ENCODE results near the gene CCL1. TPM values are rescaled to one million over a fixed set of nuclear protein-coding genes. Genes with fewer than 3 reads are reported as not detected.

CCL1 gene
- total RNA-seq, 1 donor from 2014 or later = not detected

DNA sequence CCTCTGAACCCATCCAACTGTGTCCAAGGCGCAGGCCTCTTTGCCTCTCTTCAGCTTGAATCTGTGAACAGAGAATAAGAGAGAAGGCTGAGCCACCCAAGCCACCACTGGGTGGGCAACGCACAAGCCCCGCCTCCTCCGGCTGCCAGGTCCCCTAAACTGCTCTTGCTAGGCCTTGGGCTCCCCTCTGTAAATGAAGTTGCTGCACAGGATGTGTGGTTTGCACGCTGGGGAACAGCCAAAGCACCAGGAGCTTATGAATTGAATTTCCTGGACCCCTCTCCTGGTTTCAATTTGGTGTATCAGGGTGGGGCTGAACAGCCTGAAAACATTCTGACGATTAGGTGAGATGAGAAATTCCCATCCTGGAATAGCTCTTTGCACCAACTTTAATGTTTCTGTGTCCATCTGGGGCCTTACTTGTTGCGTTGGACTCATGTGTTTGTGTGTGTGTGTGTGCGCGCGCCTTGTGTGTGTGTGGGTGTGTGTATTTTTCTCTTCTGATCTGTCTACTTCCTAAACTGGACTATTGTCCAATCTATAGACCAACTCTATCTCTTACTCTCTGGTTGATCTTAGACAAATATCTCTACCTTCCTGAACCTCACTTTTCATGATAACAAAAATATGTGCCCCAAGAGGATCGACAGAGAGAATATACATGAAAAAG lies 2.3 kb downstream of the CCL1 start:
- no peak for DNase-seq (ENCODE audit: low spot score)
- Mint-ChIP-seq H3K27me3 (ENCODE audit: low read depth) (peaks cover 34% of the 10 kb centered on the region), H3K36me3 (ENCODE audit: low read depth) (no peaks in the 10 kb centered on the region), H3K4me1 (ENCODE audit: low read depth) (no peaks in the 10 kb centered on the region), H3K27ac (ENCODE audit: unreplicated experiment) (no peak overlapping the region), H3K9me3 (ENCODE audit: low read depth) (no peaks in the 10 kb centered on the region), H3K4me3 (ENCODE audit: unreplicated experiment) (no peak overlapping the region)
- TF ChIP-seq, protein P1, sequence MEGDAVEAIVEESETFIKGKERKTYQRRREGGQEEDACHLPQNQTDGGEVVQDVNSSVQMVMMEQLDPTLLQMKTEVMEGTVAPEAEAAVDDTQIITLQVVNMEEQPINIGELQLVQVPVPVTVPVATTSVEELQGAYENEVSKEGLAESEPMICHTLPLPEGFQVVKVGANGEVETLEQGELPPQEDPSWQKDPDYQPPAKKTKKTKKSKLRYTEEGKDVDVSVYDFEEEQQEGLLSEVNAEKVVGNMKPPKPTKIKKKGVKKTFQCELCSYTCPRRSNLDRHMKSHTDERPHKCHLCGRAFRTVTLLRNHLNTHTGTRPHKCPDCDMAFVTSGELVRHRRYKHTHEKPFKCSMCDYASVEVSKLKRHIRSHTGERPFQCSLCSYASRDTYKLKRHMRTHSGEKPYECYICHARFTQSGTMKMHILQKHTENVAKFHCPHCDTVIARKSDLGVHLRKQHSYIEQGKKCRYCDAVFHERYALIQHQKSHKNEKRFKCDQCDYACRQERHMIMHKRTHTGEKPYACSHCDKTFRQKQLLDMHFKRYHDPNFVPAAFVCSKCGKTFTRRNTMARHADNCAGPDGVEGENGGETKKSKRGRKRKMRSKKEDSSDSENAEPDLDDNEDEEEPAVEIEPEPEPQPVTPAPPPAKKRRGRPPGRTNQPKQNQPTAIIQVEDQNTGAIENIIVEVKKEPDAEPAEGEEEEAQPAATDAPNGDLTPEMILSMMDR (IDR thresholded peaks at IDR 0.05) = no peak

DNA sequence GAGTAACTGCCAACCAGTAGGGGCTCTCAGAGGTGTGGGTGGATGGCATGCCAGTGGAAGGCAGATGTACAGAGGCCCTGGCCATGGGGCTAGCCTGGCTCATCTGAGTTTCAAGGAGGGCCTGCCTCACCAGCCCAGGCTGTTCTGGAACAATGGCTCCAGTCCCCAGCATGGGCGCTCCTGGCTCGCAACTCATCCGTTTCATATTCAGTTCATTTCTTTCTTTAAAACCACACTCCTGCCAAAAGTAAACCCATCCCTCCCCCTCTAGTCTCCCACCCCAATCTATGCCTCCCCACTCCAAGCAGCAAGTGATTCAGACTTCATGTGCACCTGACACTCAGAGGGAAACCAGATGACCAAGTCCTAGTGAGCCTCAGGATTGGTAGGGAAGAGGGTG lies 4.4 kb downstream of the CCL1 start:
- H3K4me1 Mint-ChIP-seq (ENCODE audit: low read depth) = no peaks in the 10 kb centered on the region
- peaks cover 4% of the 10 kb centered on the region for H3K9me3 Mint-ChIP-seq (ENCODE audit: low read depth)
- H3K4me3 Mint-ChIP-seq (ENCODE audit: unreplicated experiment) = no peak overlapping the region
- H3K27ac Mint-ChIP-seq (ENCODE audit: unreplicated experiment) = no peak overlapping the region
- no peaks in the 10 kb centered on the region for H3K36me3 Mint-ChIP-seq (ENCODE audit: low read depth)
- DNase-seq (ENCODE audit: low spot score) = no peak
- TF ChIP-seq, protein P1 (IDR thresholded peaks at IDR 0.05) = no peak
- peaks cover 16% of the 10 kb centered on the region for H3K27me3 Mint-ChIP-seq (ENCODE audit: low read depth)

DNA sequence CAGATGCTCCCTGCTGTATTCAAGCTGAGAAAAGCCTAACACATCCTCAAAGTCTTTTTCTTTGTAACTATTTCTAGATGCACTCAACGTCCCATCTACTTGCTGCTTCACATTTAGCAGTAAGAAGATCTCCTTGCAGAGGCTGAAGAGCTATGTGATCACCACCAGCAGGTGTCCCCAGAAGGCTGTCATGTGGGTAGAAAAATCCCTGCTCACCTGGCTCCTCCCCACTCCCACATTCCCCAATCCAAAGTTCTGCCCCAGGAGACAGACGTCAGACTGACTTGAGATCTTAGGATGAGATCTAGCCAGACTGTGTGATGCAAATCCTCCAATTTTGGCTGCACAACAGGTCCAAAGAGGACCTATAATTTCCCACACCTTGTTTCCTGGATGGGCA lies 5.6 kb downstream of the CCL1 start:
- TF ChIP-seq, protein P1 (IDR thresholded peaks at IDR 0.05) = no peak
- Mint-ChIP-seq H3K4me3 (ENCODE audit: unreplicated experiment) (no peak overlapping the region), H3K9me3 (ENCODE audit: low read depth) (peaks cover 6% of the 10 kb centered on the region), H3K27ac (ENCODE audit: unreplicated experiment) (no peak overlapping the region), H3K36me3 (ENCODE audit: low read depth) (no peaks in the 10 kb centered on the region), H3K27me3 (ENCODE audit: low read depth) (peaks cover 7% of the 10 kb centered on the region), H3K4me1 (ENCODE audit: low read depth) (no peaks in the 10 kb centered on the region)
- DNase-seq (ENCODE audit: low spot score) = no peak

DNA sequence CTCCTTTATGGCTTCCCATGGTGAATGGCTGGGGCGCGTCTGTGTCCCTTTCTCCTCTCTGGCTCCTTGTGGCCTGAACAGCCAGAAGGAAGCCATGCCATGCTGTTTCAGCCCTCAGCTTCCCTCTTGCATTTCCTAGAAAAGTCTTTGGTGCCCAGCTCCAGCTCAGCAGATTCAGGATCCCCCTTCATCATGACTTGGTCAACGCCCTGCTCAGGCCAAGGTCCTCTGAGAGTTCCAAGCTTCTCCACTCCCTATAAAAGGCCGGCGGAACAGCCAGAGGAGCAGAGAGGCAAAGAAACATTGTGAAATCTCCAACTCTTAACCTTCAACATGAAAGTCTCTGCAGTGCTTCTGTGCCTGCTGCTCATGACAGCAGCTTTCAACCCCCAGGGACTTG lies 6.8 kb downstream of the CCL1 start, which contains the start of gene CCL13:
TSS of gene CCL13 (plus strand) at position 287 of the 400 bp plus-strand sequence. CDS start at position 334, 47 bp downstream.
- Mint-ChIP-seq H3K4me1 (ENCODE audit: low read depth) (no peaks in the 10 kb centered on the region), H3K4me3 (ENCODE audit: unreplicated experiment) (no peak within 1 kb of the TSS), H3K9me3 (ENCODE audit: low read depth) (peaks cover 6% of the 10 kb centered on the region), H3K27ac (ENCODE audit: unreplicated experiment) (no peak within 1 kb of the TSS), H3K27me3 (ENCODE audit: low read depth) (peaks cover 8% of the 10 kb centered on the region), H3K36me3 (ENCODE audit: low read depth) (no peaks in the 10 kb centered on the region)
- DNase-seq (ENCODE audit: low spot score) = no peak
- TF ChIP-seq, protein P1 (IDR thresholded peaks at IDR 0.05) = no peak

DNA sequence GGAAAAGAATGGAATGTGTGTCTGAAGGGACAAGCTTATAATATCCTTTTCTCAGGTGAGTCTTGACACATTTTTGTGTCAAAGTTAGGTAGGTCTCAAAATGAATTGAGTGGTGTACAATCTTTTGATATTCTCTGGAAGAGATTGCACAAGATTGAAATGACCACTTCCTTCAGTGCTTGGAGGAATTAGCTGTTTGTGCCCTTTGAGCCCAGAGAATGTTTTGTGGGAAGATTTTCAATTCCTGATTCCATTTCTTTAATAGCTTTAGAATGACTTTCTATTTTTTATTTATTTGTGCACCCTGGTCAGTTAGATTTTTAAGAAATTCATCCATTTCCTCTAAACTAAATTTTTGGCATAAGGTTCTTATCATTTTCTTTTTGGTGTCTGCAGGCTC lies 8.4 kb downstream of the CCL1 start:
- no peak overlapping the region for H3K27ac Mint-ChIP-seq (ENCODE audit: unreplicated experiment)
- no peaks in the 10 kb centered on the region for H3K36me3 Mint-ChIP-seq (ENCODE audit: low read depth)
- no peak overlapping the region for H3K4me3 Mint-ChIP-seq (ENCODE audit: unreplicated experiment)
- H3K4me1 Mint-ChIP-seq (ENCODE audit: low read depth) = no peaks in the 10 kb centered on the region
- DNase-seq (ENCODE audit: low spot score) = no peak
- TF ChIP-seq, protein P1 (IDR thresholded peaks at IDR 0.05) = no peak
- H3K9me3 Mint-ChIP-seq (ENCODE audit: low read depth) = peaks cover 6% of the 10 kb centered on the region
- H3K27me3 Mint-ChIP-seq (ENCODE audit: low read depth) = peaks cover 8% of the 10 kb centered on the region

Measured in chondrocyte (in vitro differentiated cells).